MM.1S (cell line): ENCODE results near the gene DLG4.

Experiments used
- DNase-seq: peaks from one replicate; pipeline ENCODE4 v3.0.0-alpha.2; 2015
- H2AFZ ChIP-seq: fragments of 300-600 bp; sonication (generic); 2 replicates; pipeline ENCODE4 v1.6.0; 2016; ENCODE audit warnings: antibody characterized with exemption, low read length
- H3F3A ChIP-seq: fragments of 300-600 bp; sonication (generic); 2 replicates; pipeline ENCODE4 v1.6.1; 2016; ENCODE audit warnings: mild to moderate bottlenecking, antibody characterized with exemption, low read length, moderate library complexity, mixed read lengths; ENCODE audit not compliant: insufficient read depth
- H3K27ac ChIP-seq: fragments of 300-600 bp; sonication (generic); 2 replicates; pipeline ENCODE4 v1.5.1; 2016; ENCODE audit warnings: mild to moderate bottlenecking, low read length
- H3K27me3 ChIP-seq: fragments of 300-600 bp; sonication (generic); replicated peaks from 2 replicates; pipeline ENCODE4 v1.6.0; 2016; ENCODE audit warnings: low read length; ENCODE audit not compliant: insufficient read depth
- H3K36me3 ChIP-seq: fragments of 300-600 bp; sonication (generic); replicated peaks from 2 replicates; pipeline ENCODE4 v1.6.1; 2016; ENCODE audit warnings: mild to moderate bottlenecking, low read length, mixed read lengths; ENCODE audit not compliant: insufficient read depth
- H3K4me1 ChIP-seq: fragments of 300-600 bp; sonication (generic); 2 replicates; pipeline ENCODE4 v1.6.1; 2016; ENCODE audit warnings: low read length, mixed read lengths
- H3K4me2 ChIP-seq: fragments of 300-600 bp; sonication (generic); 2 replicates; pipeline ENCODE4 v1.6.0; 2016; ENCODE audit warnings: low read depth, low read length
- H3K4me3 ChIP-seq: fragments of 300-600 bp; sonication (generic); 2 replicates; pipeline ENCODE4 v1.5.1; 2016; ENCODE audit warnings: low read length, mixed read lengths
- H3K79me2 ChIP-seq: fragments of 300-600 bp; sonication (generic); 2 replicates; pipeline ENCODE4 v1.6.1; 2016; ENCODE audit warnings: mixed run types, low read length, mixed read lengths
- H3K9ac ChIP-seq: fragments of 300-600 bp; sonication (generic); 2 replicates; pipeline ENCODE4 v1.6.1; 2016; ENCODE audit warnings: low read length, mixed read lengths
- H3K9me2 ChIP-seq: fragments of 300-600 bp; sonication (generic); replicated peaks from 2 replicates; pipeline ENCODE4 v1.6.1; 2016; ENCODE audit warnings: mild to moderate bottlenecking, low read length, mixed read lengths; ENCODE audit not compliant: insufficient read depth
- H3K9me3 ChIP-seq: fragments of 300-600 bp; sonication (generic); replicated peaks from 2 replicates; pipeline ENCODE4 v1.6.1; 2016; ENCODE audit warnings: mild to moderate bottlenecking, low read length, mixed read lengths; ENCODE audit not compliant: insufficient read depth
- H4K20me1 ChIP-seq: fragments of 300-600 bp; sonication (generic); 2 replicates; pipeline ENCODE4 v1.6.1; 2016; ENCODE audit warnings: mild to moderate bottlenecking, low read length, moderate library complexity, mixed read lengths; ENCODE audit not compliant: insufficient read depth
- CTCF ChIP-seq: fragments of 300-600 bp; sonication (generic); IDR thresholded peaks from 2 replicates; pipeline ENCODE4 v1.5.1; 2016; ENCODE audit warnings: antibody characterized with exemption, low read length, mixed read lengths
- EZH2 ChIP-seq: fragments of 300-600 bp; sonication (generic); optimal IDR thresholded peaks from 2 replicates; pipeline ENCODE3; 2017; ENCODE audit warnings: low read depth, mild to moderate bottlenecking, antibody characterized with exemption, low read length, mixed read lengths
- EZH2phosphoT487 ChIP-seq: fragments of 300-600 bp; sonication (generic); IDR thresholded peaks from 2 replicates; pipeline ENCODE4 v1.6.1; 2018; ENCODE audit warnings: antibody characterized with exemption, low read length

DLG4 gene

GRCh38 chr17:7260651-7261378, 41.2 kb upstream of the DLG4 start:
- H3K36me3 ChIP-seq, result no peaks in the 10 kb centered on the region
- peak overlapping the region; percentile 42 for H3K4me3 ChIP-seq
- H3K4me2 ChIP-seq, result peak overlapping the region; percentile 70

GRCh38 chr17:7260151-7260550, 40.5 kb upstream of the DLG4 start:
- DNase-seq, result no peak
- H3K4me3 ChIP-seq, result no peak overlapping the region
- no peak overlapping the region for H2AFZ ChIP-seq
- H3F3A ChIP-seq, result no peaks in the 10 kb centered on the region
- H3K9ac ChIP-seq, result no peak overlapping the region
- no peaks in the 10 kb centered on the region for H3K79me2 ChIP-seq
- no peaks in the 10 kb centered on the region for H4K20me1 ChIP-seq
- TF ChIP-seq EZH2 (no peak), EZH2phosphoT487 (no peak), CTCF (no peak)
- no peaks in the 10 kb centered on the region for H3K36me3 ChIP-seq
- H3K4me1 ChIP-seq, result peaks cover 4% of the 10 kb centered on the region; the same call in 1 of the 2 replicates
- no peaks in the 10 kb centered on the region for H3K9me2 ChIP-seq
- H3K27me3 ChIP-seq, result peaks cover 42% of the 10 kb centered on the region
- no peak overlapping the region for H3K27ac ChIP-seq
- no peaks in the 10 kb centered on the region for H3K9me3 ChIP-seq
- no peak overlapping the region for H3K4me2 ChIP-seq

More at GRCh38 chr17:7260651-7261378, 41.2 kb upstream of the DLG4 start:
- TF ChIP-seq CTCF, result no peak
- no peak for TF ChIP-seq EZH2phosphoT487
- no peak for TF ChIP-seq EZH2
- H3F3A ChIP-seq, result no peaks in the 10 kb centered on the region
- H4K20me1 ChIP-seq, result no peaks in the 10 kb centered on the region
- no peaks in the 10 kb centered on the region for H3K9me3 ChIP-seq
- peaks cover 48% of the 10 kb centered on the region for H3K27me3 ChIP-seq
- no peaks in the 10 kb centered on the region for H3K9me2 ChIP-seq
- H3K9ac ChIP-seq, result no peak overlapping the region
- no peak overlapping the region for H3K27ac ChIP-seq
- peaks cover 4% of the 10 kb centered on the region; the same call in 1 of the 2 replicates for H3K4me1 ChIP-seq
- H2AFZ ChIP-seq, result peak overlapping the region; percentile 61
- H3K79me2 ChIP-seq, result no peaks in the 10 kb centered on the region
- DNase-seq, result no peak

- Histone ChIP-seq H3K27ac (no peak overlapping the region), H3K4me3 (no peak overlapping the region), H3K4me1 (peaks cover 4% of the 10 kb centered on the region; the same call in 1 of the 2 replicates), H3K9me2 (no peaks in the 10 kb centered on the region), H2AFZ (no peak overlapping the region), H4K20me1 (no peaks in the 10 kb centered on the region), H3F3A (no peaks in the 10 kb centered on the region), H3K9me3 (no peaks in the 10 kb centered on the region), H3K79me2 (no peaks in the 10 kb centered on the region), H3K9ac (no peak overlapping the region), H3K4me2 (no peak overlapping the region), H3K27me3 (peaks cover 40% of the 10 kb centered on the region), H3K36me3 (0 out of 2 replicates have a peak, but pooled peaks cover under 1% of the 10 kb centered on the region)
- no peak for DNase-seq
- no peak for TF ChIP-seq EZH2phosphoT487
- no peak for TF ChIP-seq CTCF
- TF ChIP-seq EZH2, result no peak
These were observed 39.9 kb upstream of the DLG4 start for GRCh38 chr17:7259555-7259889.
